K562 (cell line): Measurements from ENCODE around the gene TMEM217. TPM values are rescaled to one million over a fixed set of nuclear protein-coding genes. Genes with fewer than 3 reads are reported as not detected.

Experiments used
- BRD9 ChIP-seq: fragments of 450-650 bp; IDR thresholded peaks from 2 replicates; pipeline ENCODE4 v1.6.1; 2018; ENCODE audit warnings: low read depth; ENCODE audit not compliant: partially characterized antibody
- DNMT1 ChIP-seq: fragments of 450-650 bp; IDR thresholded peaks from 2 replicates; pipeline ENCODE4 v1.6.1; 2016; ENCODE audit warnings: antibody characterized with exemption, mild to moderate bottlenecking
- ESRRA ChIP-seq: fragments of 450-650 bp; IDR thresholded peaks from 2 replicates; pipeline ENCODE4 v1.6.1; 2014; ENCODE audit warnings: low read depth, mild to moderate bottlenecking, moderate library complexity, borderline replicate concordance
- HIVEP1 ChIP-seq: fragments of 250-450 bp; sonication (Bioruptor Pico); IDR thresholded peaks from 2 replicates; pipeline ENCODE4 v1.4.0; 2020; ENCODE audit warnings: mild to moderate bottlenecking
- JUN ChIP-seq, 2 experiments: sonication (generic) in 1 of 2; formaldehyde crosslinking in 1 of 2; IDR thresholded peaks; 2 replicates each; pipeline versions ENCODE4 v1.6.1 to v1.8.0; 2012 to 2022; ENCODE audit warnings: borderline replicate concordance in 2 of 2, mild to moderate bottlenecking in 2 of 2, improper control_type of control experiment in 1 of 2, low read depth in 1 of 2, low read length in 1 of 2, missing genetic modification reagents in 1 of 2
- NFRKB ChIP-seq: fragments of 450-650 bp; IDR thresholded peaks from 2 replicates; pipeline ENCODE4 v1.6.1; 2016; ENCODE audit warnings: low read depth
- PRDM10 ChIP-seq: fragments of 450-650 bp; IDR thresholded peaks from 2 replicates; pipeline ENCODE4 v1.6.1; 2018; ENCODE audit not compliant: partially characterized antibody
- PTTG1 ChIP-seq: fragments of 450-650 bp; IDR thresholded peaks from 2 replicates; pipeline ENCODE4 v1.6.1; 2016; ENCODE audit warnings: low read depth, mild to moderate bottlenecking, missing genetic modification characterization, missing compliant biosample characterization
- RAD51 ChIP-seq: fragments of 450-650 bp; IDR thresholded peaks from 2 replicates; pipeline ENCODE4 v1.7.1; 2016; ENCODE audit warnings: low read depth, mild to moderate bottlenecking, borderline replicate concordance
- ZNF316 ChIP-seq: fragments of 450-650 bp; IDR thresholded peaks from 2 replicates; pipeline ENCODE4 v1.6.1; 2016
- polyA plus RNA-seq, 8 experiments: library from polyadenylated mRNA; depleted of rRNA in 4 of 8; stranded (reverse) in 5 of 8; unstranded in 3 of 8; fragments of >200 nt; fragmentation: Nextera tagmentation in 2 of 8; fragmentation: Illumina TruSeq in 1 of 8; extraction: Ambion mirVana in 2 of 8; extraction: Trizol in 1 of 8; gene quantifications; 2 replicates each; pipeline versions ENCODE4 v1.2.1 to v1.2.3, GENCODE V29; 2011 to 2014; ENCODE audit warnings: inconsistent platforms in 1 of 8, missing spikeins in 1 of 8
- total RNA-seq, 7 experiments: library from RNA; depleted of rRNA in 6 of 7; stranded (reverse); fragments of >200 nt in 6 of 7; fragmentation: Illumina TruSeq in 2 of 7; extraction: Trizol in 2 of 7; gene quantifications; 2 replicates each; pipeline versions ENCODE4 v1.2.1 to v1.2.3, GENCODE V29; 2011 to 2021; ENCODE audit warnings: low replicate concordance in 1 of 7
- TF ChIP-seq, protein P1 (sequence below): sonication (generic); formaldehyde crosslinking; IDR thresholded peaks from 2 replicates; pipeline ENCODE4 v1.8.1; 2023; ENCODE audit warnings: missing genetic modification reagents, mild to moderate bottlenecking, borderline replicate concordance
- TF ChIP-seq, protein P2 (sequence below): fragments of 450-650 bp; IDR thresholded peaks from 2 replicates; pipeline ENCODE4 v1.6.1; 2014; ENCODE audit warnings: low read depth, mild to moderate bottlenecking, moderate library complexity, borderline replicate concordance
- TF ChIP-seq, protein P3 (sequence below): fragments of 250-450 bp; sonication (Bioruptor Pico); IDR thresholded peaks from 2 replicates; pipeline ENCODE4 v1.8.0; 2022; ENCODE audit warnings: moderate library complexity, mild to moderate bottlenecking, inconsistent platforms
- TF ChIP-seq, protein P4 (sequence below): sonication (generic); formaldehyde crosslinking; IDR thresholded peaks from 2 replicates; pipeline ENCODE4 v1.8.0; 2022; ENCODE audit warnings: mild to moderate bottlenecking, missing genetic modification reagents

TMEM217 gene
- total and polyA plus RNA-seq, 9 of the 15 experiments (the other 6 are each of a cell fraction or from before 2014, with no cell fraction given): 1.3 to 8.0 (median 1.9) TPM

DNA sequence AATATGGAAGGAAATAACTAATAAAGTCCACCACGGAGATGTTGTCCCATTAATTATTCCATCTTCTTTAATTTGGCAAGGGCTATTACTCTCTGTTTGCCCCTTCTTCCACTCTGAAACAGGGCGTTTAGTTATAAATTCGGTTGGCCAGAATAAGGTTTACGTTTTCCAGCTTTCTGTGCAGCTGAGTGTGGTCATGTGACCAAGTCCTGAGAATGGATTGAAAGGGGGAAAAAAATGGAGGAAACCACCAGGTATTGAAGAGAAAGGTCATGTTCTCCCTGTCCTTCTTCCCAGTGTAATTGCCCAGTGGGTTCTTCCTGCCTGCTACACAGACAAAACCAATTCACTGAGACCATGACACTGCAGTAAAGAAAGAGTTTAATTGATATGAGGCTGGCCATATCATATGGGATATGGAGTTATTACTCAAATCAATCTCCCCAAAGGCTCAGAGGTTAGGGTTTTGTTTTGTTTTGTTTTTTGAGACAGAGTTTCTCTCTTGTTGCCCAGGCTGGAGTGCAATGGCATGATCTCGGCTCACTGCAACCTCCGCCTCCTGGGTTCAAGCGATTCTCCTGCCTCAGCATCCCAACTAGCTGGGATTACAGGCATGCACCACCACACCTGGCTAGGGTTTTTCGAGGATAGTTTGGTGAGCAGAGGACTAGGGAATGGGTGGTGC, 14.7 kb downstream of the TMEM217 start (continued):
- TF ChIP-seq, protein P1, sequence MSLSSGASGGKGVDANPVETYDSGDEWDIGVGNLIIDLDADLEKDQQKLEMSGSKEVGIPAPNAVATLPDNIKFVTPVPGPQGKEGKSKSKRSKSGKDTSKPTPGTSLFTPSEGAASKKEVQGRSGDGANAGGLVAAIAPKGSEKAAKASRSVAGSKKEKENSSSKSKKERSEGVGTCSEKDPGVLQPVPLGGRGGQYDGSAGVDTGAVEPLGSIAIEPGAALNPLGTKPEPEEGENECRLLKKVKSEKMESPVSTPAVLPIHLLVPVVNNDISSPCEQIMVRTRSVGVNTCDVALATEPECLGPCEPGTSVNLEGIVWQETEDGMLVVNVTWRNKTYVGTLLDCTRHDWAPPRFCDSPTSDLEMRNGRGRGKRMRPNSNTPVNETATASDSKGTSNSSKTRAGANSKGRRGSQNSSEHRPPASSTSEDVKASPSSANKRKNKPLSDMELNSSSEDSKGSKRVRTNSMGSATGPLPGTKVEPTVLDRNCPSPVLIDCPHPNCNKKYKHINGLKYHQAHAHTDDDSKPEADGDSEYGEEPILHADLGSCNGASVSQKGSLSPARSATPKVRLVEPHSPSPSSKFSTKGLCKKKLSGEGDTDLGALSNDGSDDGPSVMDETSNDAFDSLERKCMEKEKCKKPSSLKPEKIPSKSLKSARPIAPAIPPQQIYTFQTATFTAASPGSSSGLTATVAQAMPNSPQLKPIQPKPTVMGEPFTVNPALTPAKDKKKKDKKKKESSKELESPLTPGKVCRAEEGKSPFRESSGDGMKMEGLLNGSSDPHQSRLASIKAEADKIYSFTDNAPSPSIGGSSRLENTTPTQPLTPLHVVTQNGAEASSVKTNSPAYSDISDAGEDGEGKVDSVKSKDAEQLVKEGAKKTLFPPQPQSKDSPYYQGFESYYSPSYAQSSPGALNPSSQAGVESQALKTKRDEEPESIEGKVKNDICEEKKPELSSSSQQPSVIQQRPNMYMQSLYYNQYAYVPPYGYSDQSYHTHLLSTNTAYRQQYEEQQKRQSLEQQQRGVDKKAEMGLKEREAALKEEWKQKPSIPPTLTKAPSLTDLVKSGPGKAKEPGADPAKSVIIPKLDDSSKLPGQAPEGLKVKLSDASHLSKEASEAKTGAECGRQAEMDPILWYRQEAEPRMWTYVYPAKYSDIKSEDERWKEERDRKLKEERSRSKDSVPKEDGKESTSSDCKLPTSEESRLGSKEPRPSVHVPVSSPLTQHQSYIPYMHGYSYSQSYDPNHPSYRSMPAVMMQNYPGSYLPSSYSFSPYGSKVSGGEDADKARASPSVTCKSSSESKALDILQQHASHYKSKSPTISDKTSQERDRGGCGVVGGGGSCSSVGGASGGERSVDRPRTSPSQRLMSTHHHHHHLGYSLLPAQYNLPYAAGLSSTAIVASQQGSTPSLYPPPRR (CRISPR knock-in tag): 0 out of 2 replicates have a peak, but pooled peaks have one; percentile 48
- TF ChIP-seq, protein P2, sequence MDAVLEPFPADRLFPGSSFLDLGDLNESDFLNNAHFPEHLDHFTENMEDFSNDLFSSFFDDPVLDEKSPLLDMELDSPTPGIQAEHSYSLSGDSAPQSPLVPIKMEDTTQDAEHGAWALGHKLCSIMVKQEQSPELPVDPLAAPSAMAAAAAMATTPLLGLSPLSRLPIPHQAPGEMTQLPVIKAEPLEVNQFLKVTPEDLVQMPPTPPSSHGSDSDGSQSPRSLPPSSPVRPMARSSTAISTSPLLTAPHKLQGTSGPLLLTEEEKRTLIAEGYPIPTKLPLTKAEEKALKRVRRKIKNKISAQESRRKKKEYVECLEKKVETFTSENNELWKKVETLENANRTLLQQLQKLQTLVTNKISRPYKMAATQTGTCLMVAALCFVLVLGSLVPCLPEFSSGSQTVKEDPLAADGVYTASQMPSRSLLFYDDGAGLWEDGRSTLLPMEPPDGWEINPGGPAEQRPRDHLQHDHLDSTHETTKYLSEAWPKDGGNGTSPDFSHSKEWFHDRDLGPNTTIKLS: no peak
- TF ChIP-seq, protein P3, sequence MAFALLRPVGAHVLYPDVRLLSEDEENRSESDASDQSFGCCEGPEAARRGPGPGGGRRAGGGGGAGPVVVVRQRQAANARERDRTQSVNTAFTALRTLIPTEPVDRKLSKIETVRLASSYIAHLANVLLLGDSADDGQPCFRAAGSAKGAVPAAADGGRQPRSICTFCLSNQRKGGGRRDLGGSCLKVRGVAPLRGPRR (CRISPR knock-in tag): 0 out of 2 replicates have a peak, but pooled peaks have one; percentile 29
- TF ChIP-seq PTTG1 (0 out of 2 replicates have a peak, but pooled peaks have one; percentile 10), ESRRA (no peak), NFRKB (peak; percentile 41; the same call in 1 of the 2 replicates), DNMT1 (0 out of 2 replicates have a peak, but pooled peaks have one; percentile 80), ZNF316 (peak; percentile 43), JUN (IDR thresholded peaks at IDR 0.05; ENCODE audit: borderline replicate concordance, low read depth, low read length) (no peak), JUN (CRISPR knock-in tag; IDR thresholded peaks at IDR 0.05; ENCODE audit: borderline replicate concordance) (0 out of 2 replicates have a peak, but pooled peaks have one; percentile 42), RAD51 (peak; percentile 67; the same call in 1 of the 2 replicates), HIVEP1 (CRISPR knock-in tag) (0 out of 2 replicates have a peak, but pooled peaks have one; percentile 36), BRD9 (peak; percentile 60), PRDM10 (peak; percentile 14)
- TF ChIP-seq, protein P4, sequence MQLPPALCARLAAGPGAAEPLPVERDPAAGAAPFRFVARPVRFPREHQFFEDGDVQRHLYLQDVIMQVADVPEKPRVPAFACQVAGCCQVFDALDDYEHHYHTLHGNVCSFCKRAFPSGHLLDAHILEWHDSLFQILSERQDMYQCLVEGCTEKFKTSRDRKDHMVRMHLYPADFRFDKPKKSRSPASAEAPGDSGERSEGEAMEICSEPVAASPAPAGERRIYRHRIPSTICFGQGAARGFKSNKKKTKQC: 0 out of 2 replicates have a peak, but pooled peaks have one; percentile 55
